Suprapubic skin (tissue), 3 donors: ENCODE data around the gene PPM1H.

Source experiments
- CTCF ChIP-seq, 2 donors: fragments of 200-600 bp in 1 of 2; fragments of 450-650 bp in 1 of 2; sonication (generic) in 1 of 2; IDR thresholded peaks; one replicate each; pipeline ENCODE4 v1.5.1; 2016 to 2019; ENCODE audit warnings: antibody characterized with exemption in 2 of 2, mild to moderate bottlenecking in 1 of 2, moderate library complexity in 1 of 2
- EP300 ChIP-seq: sonication (generic); formaldehyde crosslinking; IDR thresholded peaks from one replicate; pipeline ENCODE4 v1.6.1; 2017; ENCODE audit warnings: antibody characterized with exemption
- POLR2A ChIP-seq, 2 donors: fragments of 450-650 bp; IDR thresholded peaks; one replicate each; pipeline ENCODE4 v1.6.1; 2017; ENCODE audit warnings: antibody characterized with exemption in 2 of 2, mild to moderate bottlenecking in 2 of 2, moderate library complexity in 2 of 2

- TF ChIP-seq CTCF (IDR thresholded peaks at IDR 0.05) (no peak), EP300 (no peak), POLR2A (IDR thresholded peaks at IDR 0.05) (no peak)
These were observed 171.6 kb downstream of the PPM1H start for GRCh38 chr12:62763312-62763711.
